Stimulated activated CD4-positive, alpha-beta T cell treated with anti-CD3 and anti-CD28 coated beads, Interleukin-4, amount 100 ng/mL, for 48 hours (primary cell): ENCODE measurements around the gene PEX14.

Experiments
- DNase-seq, 2 donors: peaks; one replicate each; pipeline ENCODE4 v3.0.0-alpha.2; 2020; ENCODE audit warnings: low read depth in 2 of 2

PEX14 gene

GRCh38 chr1:10663678-10664035, 188.9 kb downstream of the PEX14 start:
- no peak for DNase-seq

- DNase-seq = no peak
Measured at GRCh38 chr1:10664251-10664650, 189.5 kb downstream of the PEX14 start.

GRCh38 chr1:10665226-10665625, 190.5 kb downstream of the PEX14 start:
- no peak for DNase-seq

GRCh38 chr1:10665930-10666850, 191.4 kb downstream of the PEX14 start:
- no peak for DNase-seq

GRCh38 chr1:10667861-10668761, 193.4 kb downstream of the PEX14 start:
- no peak for DNase-seq

GRCh38 chr1:10669570-10669969, 194.8 kb downstream of the PEX14 start:
- no peak for DNase-seq

GRCh38 chr1:10670190-10670589, 195.4 kb downstream of the PEX14 start:
- DNase-seq = no peak

GRCh38 chr1:10671090-10671489, 196.3 kb downstream of the PEX14 start:
- no peak for DNase-seq

GRCh38 chr1:10671622-10672342, 197.0 kb downstream of the PEX14 start:
- no peak for DNase-seq

- DNase-seq = no peak
Measured at GRCh38 chr1:10672343-10673050, 197.7 kb downstream of the PEX14 start.

GRCh38 chr1:10673109-10673711, 198.5 kb downstream of the PEX14 start:
- DNase-seq = no peak

GRCh38 chr1:10674222-10674621, 199.5 kb downstream of the PEX14 start:
- no peak for DNase-seq

- DNase-seq = no peak
Measured at GRCh38 chr1:10674700-10675609, 200.2 kb downstream of the PEX14 start.

- DNase-seq = no peak
Measured at GRCh38 chr1:10675813-10676212, 201.1 kb downstream of the PEX14 start.

GRCh38 chr1:10676963-10677362, 202.2 kb downstream of the PEX14 start:
- DNase-seq = no peak

- DNase-seq = no peak
Measured at GRCh38 chr1:10677491-10678391, 203.0 kb downstream of the PEX14 start.

GRCh38 chr1:10678402-10678801, 203.7 kb downstream of the PEX14 start:
- no peak for DNase-seq

- DNase-seq = no peak
Measured at GRCh38 chr1:10678852-10679251, 204.1 kb downstream of the PEX14 start.
